Lower leg skin (tissue), 3 donors: ENCODE data around the gene ARHGAP19.

Experiments
- POLR2A ChIP-seq, 2 donors: fragments of 450-650 bp; IDR thresholded peaks; one replicate each; pipeline ENCODE4 v1.6.1; 2016 to 2017; ENCODE audit warnings: antibody characterized with exemption in 2 of 2, mild to moderate bottlenecking in 1 of 2, moderate library complexity in 1 of 2
- TF ChIP-seq, protein P1 (sequence below), 3 donors: fragments of 450-650 bp; IDR thresholded peaks; one replicate each; pipeline ENCODE4 v1.5.1; 2016; ENCODE audit warnings: antibody characterized with exemption in 3 of 3, mild to moderate bottlenecking in 3 of 3, moderate library complexity in 2 of 3

DNA sequence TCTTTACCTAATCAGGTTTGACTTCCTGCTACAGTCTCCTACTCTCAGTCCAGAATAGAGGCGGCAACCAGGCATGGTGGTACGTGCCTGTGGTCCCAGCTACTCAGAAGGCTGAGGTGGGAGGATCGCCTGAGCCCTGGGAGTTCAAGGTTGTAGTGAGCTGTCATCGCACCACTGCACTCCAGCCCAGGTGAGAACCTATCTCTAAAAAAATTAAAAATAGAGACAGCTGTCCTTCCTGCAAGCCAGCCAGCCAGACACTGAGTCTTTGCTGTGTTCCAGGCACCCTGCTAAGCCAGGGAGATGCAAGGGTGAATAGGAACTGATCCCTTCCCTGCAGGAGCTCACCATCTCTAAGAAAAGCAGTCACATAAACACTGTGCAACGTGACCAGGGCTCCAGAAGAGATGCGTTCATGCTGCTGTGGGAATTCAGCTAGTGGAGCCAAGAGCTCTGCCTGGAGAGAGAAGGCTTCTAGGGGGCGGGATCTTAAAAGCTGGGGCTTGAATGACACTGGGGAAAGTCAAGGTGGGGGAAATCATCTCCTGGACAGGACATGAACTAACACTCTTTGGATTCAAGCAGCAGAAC is 84.6 kb downstream of the ARHGAP19 start:
- TF ChIP-seq, protein P1, sequence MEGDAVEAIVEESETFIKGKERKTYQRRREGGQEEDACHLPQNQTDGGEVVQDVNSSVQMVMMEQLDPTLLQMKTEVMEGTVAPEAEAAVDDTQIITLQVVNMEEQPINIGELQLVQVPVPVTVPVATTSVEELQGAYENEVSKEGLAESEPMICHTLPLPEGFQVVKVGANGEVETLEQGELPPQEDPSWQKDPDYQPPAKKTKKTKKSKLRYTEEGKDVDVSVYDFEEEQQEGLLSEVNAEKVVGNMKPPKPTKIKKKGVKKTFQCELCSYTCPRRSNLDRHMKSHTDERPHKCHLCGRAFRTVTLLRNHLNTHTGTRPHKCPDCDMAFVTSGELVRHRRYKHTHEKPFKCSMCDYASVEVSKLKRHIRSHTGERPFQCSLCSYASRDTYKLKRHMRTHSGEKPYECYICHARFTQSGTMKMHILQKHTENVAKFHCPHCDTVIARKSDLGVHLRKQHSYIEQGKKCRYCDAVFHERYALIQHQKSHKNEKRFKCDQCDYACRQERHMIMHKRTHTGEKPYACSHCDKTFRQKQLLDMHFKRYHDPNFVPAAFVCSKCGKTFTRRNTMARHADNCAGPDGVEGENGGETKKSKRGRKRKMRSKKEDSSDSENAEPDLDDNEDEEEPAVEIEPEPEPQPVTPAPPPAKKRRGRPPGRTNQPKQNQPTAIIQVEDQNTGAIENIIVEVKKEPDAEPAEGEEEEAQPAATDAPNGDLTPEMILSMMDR (IDR thresholded peaks at IDR 0.05) = no peak
- no peak for TF ChIP-seq POLR2A (IDR thresholded peaks at IDR 0.05)
